Right lobe of liver (tissue), 6 donors: ENCODE results near the gene PNPO. TPM values are rescaled to one million over a fixed set of nuclear protein-coding genes. Genes with fewer than 3 reads are reported as not detected.
A peak's percentile ranks its signal among the peaks of the same experiment; 100 is the strongest.

Experiments used
- ATAC-seq, 4 donors: fragments of 200-7000 bp; cut with Tn5 transposase; one replicate each; pipeline ENCODE4 v1.9.1; 2020; ENCODE audit warnings: mild to moderate bottlenecking in 4 of 4, moderate library complexity in 4 of 4
- DNase-seq, 3 donors: peaks; one replicate each; pipeline ENCODE4 v3.0.0-alpha.2; 2020
- H3K27ac ChIP-seq, 3 donors: fragments of 200-600 bp; one replicate each; pipeline ENCODE4 v1.8.0; 2022
- H3K27me3 ChIP-seq, 2 donors: fragments of 200-600 bp; one replicate each; pipeline ENCODE4 v1.8.0; 2022
- H3K36me3 ChIP-seq, 4 donors: fragments of 200-600 bp; sonication (generic) in 1 of 4; one replicate each; pipeline versions ENCODE4 v1.5.1 to v1.8.0; 2017 to 2022; ENCODE audit warnings: control low read depth in 1 of 4
- H3K4me1 ChIP-seq, 4 donors: fragments of 200-600 bp; sonication (generic) in 1 of 4; one replicate each; pipeline versions ENCODE4 v1.5.1 to v1.8.0; 2017 to 2022; ENCODE audit warnings: control low read depth in 1 of 4
- H3K4me3 ChIP-seq, 3 donors: fragments of 200-600 bp; one replicate each; pipeline ENCODE4 v1.8.0; 2022
- H3K9me3 ChIP-seq, 4 donors: fragments of 200-600 bp; sonication (generic) in 1 of 4; one replicate each; pipeline versions ENCODE4 v1.5.1 to v1.8.0; 2017 to 2022; ENCODE audit warnings: control low read depth in 1 of 4
- CTCF ChIP-seq, 4 donors: fragments of 200-600 bp in 3 of 4; fragments of 450-650 bp in 1 of 4; IDR thresholded peaks; one replicate each; pipeline versions ENCODE4 v1.5.1 to v1.8.0; 2016 to 2022; ENCODE audit warnings: antibody characterized with exemption in 4 of 4, mild to moderate bottlenecking in 2 of 4
- POLR2A ChIP-seq: fragments of 450-650 bp; IDR thresholded peaks from one replicate; pipeline ENCODE4 v1.6.1; 2017; ENCODE audit warnings: antibody characterized with exemption, mild to moderate bottlenecking
- WGBS: methylation state at CpG from one replicate; pipeline ENCODE4 v1.1.6; 2018; ENCODE audit warnings: low coverage, low lambda C conversion rate; ENCODE audit not compliant: insufficient coverage; ENCODE audit errors: missing lambda C conversion rate; 5-methylcytosine and 5-hydroxymethylcytosine counted together
- intact Hi-C, 2 donors: fragments of 100-400 bp; cut with DNase I; formaldehyde crosslinking; loops; one replicate each; pipeline versions ENCODE4 v1.11.2 to v1.14.1; 2022
- total RNA-seq, 6 experiments: library from RNA; depleted of rRNA in 2 of 6; stranded (reverse); fragments of >200 nt in 2 of 6; fragmentation: NEBNext Ultra II Directional in 3 of 6; extraction: Animal tissue kit (Norgen Biotek cat#: 25700) in 3 of 6; gene quantifications; one replicate each; pipeline versions ENCODE4 v1.1.0 to v1.2.4, GENCODE V29; 2016 to 2023
- donor health status: DM: no; HTN: yes; CAD: no.
- donor health status: DM: no; HTN: no; CAD: no.
- donor health status: DM: no; HTN: no; CAD: no.
- donor health status: DM: no; HTN: yes; CAD: no.
- donor health status: DM: no; HTN: yes; CAD: no.

The PNPO gene
- total RNA-seq, 6 experiments from 2014 or later, result 85.0 to 151 (median 124) TPM

GRCh38 chr17:47966079-47966519 is 24.7 kb downstream of the PNPO start:
- ATAC-seq (peak; percentile 37 to 60 (median 50)), DNase-seq (peak in 1 of 3 donors; percentile 79)
- Histone ChIP-seq H3K36me3 (no peaks in the 10 kb centered on the region), H3K27me3 (no peaks in the 10 kb centered on the region), H3K4me3 (no peak overlapping the region), H3K4me1 (peaks cover 0 to 17% (median 2%) of the 10 kb centered on the region in 4 donors), H3K9me3 (no peaks in the 10 kb centered on the region), H3K27ac (peak overlapping the region; percentile 28 to 83 (median 60))
- 25% methylated on average over 1 of the region's 1 CpG for WGBS
- intact Hi-C loops, result no loop called here
- TF ChIP-seq CTCF (IDR thresholded peaks at IDR 0.05) (no peak), POLR2A (no peak)

- no CpG with 5 or more reads among the region's 5 CpGs for WGBS
- Histone ChIP-seq H3K4me3 (no peak overlapping the region), H3K27ac (no peak overlapping the region), H3K9me3 (no peaks in the 10 kb centered on the region), H3K27me3 (no peaks in the 10 kb centered on the region), H3K36me3 (no peaks in the 10 kb centered on the region), H3K4me1 (peaks cover 0 to 23% (median 5%) of the 10 kb centered on the region in 4 donors)
- no peak for TF ChIP-seq POLR2A
- TF ChIP-seq CTCF (IDR thresholded peaks at IDR 0.05), result no peak
- DNase-seq (no peak), ATAC-seq (no peak)
- intact Hi-C loops, result no loop called here
Measured at GRCh38 chr17:47967607-47968252, 26.4 kb downstream of the PNPO start.

- H3K27ac ChIP-seq, result no peak overlapping the region
- peaks cover 0 to 23% (median 5%) of the 10 kb centered on the region in 4 donors for H3K4me1 ChIP-seq
- H3K4me3 ChIP-seq, result no peak overlapping the region
- intact Hi-C loops, result no loop called here
- peaks cover 0 to 5% (median 0%) of the 10 kb centered on the region in 4 donors for H3K36me3 ChIP-seq
- no peak for DNase-seq
- no peaks in the 10 kb centered on the region for H3K27me3 ChIP-seq
- H3K9me3 ChIP-seq, result no peaks in the 10 kb centered on the region
- no peak for ATAC-seq
- no peak for TF ChIP-seq CTCF (IDR thresholded peaks at IDR 0.05)
- no peak for TF ChIP-seq POLR2A
- WGBS, result 90% methylated on average over 5 of the region's 5 CpGs
Measured at GRCh38 chr17:47968836-47969235, 27.5 kb downstream of the PNPO start.

- Histone ChIP-seq H3K4me3 (peak overlapping the region in 2 of 3 donors; percentile 44 to 89), H3K27me3 (no peaks in the 10 kb centered on the region), H3K9me3 (no peaks in the 10 kb centered on the region), H3K4me1 (peaks cover 0 to 23% (median 5%) of the 10 kb centered on the region in 4 donors), H3K27ac (peak overlapping the region in 2 of 3 donors; percentile 46 to 73), H3K36me3 (peaks cover 0 to 17% (median 6%) of the 10 kb centered on the region in 4 donors)
- intact Hi-C loops, result no loop called here
- TF ChIP-seq CTCF (IDR thresholded peaks at IDR 0.05) (no peak), POLR2A (no peak)
- ATAC-seq, result no peak
- no peak for DNase-seq
- WGBS, result 38% methylated on average over 15 of the region's 15 CpGs
Measured at GRCh38 chr17:47969930-47970724, 28.8 kb downstream of the PNPO start.
